HepG2 (cell line): ENCODE measurements around the gene TRIM4. TPM values are rescaled to one million over a fixed set of nuclear protein-coding genes. Genes with fewer than 3 reads are reported as not detected.
"Not testable (repeated sequence)": the region's sequence is repeated elsewhere in the genome, so short reads cannot be mapped to it uniquely, and the experiment has no call there.

Source experiments
- ATAC-seq: fragments of 200-7000 bp; cut with Tn5 transposase; 3 replicates; pipeline ENCODE4 v1.9.1; 2020; ENCODE audit warnings: mild to moderate bottlenecking, moderate library complexity
- BruUV-seq: library from RNA; stranded (reverse); fragments of 400-500 nt; replicated peaks from 2 replicates; lab custom pipeline; 2021; lab: Mats Ljungman, UMichigan
- CTCF ChIA-PET: fragments of 300-600 bp; formaldehyde crosslinking; extraction: SDS; loops from one replicate; lab custom pipeline; 2021; ENCODE audit warnings: low total read pairs, inconsistent platforms, low intra/inter-chr PET ratio; lab: Yijun Ruan, JAX
- POLR2A ChIA-PET: fragments of 350-600 bp; sonication (Branson Sonifier 250); formaldehyde crosslinking; loops from one replicate; lab custom pipeline; 2020; ENCODE audit warnings: antibody characterized with exemption, inconsistent platforms; lab: Yijun Ruan, JAX
- DNase-seq: peaks from one replicate; pipeline ENCODE4 v3.0.0-alpha.2; 2015; ENCODE audit warnings: low spot score
- FAIRE-seq: peaks from 3 replicates; lab custom pipeline; 2011; peaks lifted over from hg19 to GRCh38; lab: Jason Lieb, UNC
- H2AFZ ChIP-seq: one replicate; pipeline ENCODE4 v1.6.1; 2011; ENCODE audit warnings: low read length, inconsistent platforms
- H3K27ac ChIP-seq: fragments of 300-600 bp; 3 replicates; pipeline ENCODE4 v1.8.0; 2011; ENCODE audit warnings: mixed run types, mild to moderate bottlenecking, mixed read lengths, low read length, inconsistent platforms; ENCODE audit not compliant: insufficient read depth; ENCODE audit errors: extremely low read length
- H3K27me3 ChIP-seq, 2 experiments: fragments of 200-600 bp in 1 of 2; 2 replicates in 1 of 2; 3 replicates in 1 of 2; pipeline versions ENCODE4 v1.6.0 to v1.8.0; 2011; ENCODE audit warnings: low read length in 2 of 2, mild to moderate bottlenecking in 2 of 2, moderate library complexity in 2 of 2, inconsistent platforms in 1 of 2; ENCODE audit not compliant: insufficient read depth in 2 of 2, control insufficient read depth in 1 of 2
- H3K36me3 ChIP-seq, 2 experiments: fragments of 200-600 bp in 1 of 2; replicated peaks in 1 of 2; 2 replicates in 1 of 2; 3 replicates in 1 of 2; pipeline versions ENCODE4 v1.5.1 to v1.8.0; 2011; ENCODE audit warnings: low read length in 2 of 2, inconsistent platforms in 1 of 2; ENCODE audit not compliant: insufficient read depth in 2 of 2, control insufficient read depth in 1 of 2
- H3K4me1 ChIP-seq: 2 replicates; pipeline ENCODE4 v1.5.1; 2012; ENCODE audit warnings: low read length, inconsistent platforms; ENCODE audit not compliant: insufficient read depth
- H3K4me2 ChIP-seq: 2 replicates; pipeline ENCODE4 v1.6.0; 2011; ENCODE audit warnings: low read depth, low read length, inconsistent platforms
- H3K4me3 ChIP-seq, 3 experiments: fragments of 200-600 bp in 1 of 3; sonication (generic), shearing (Covaris generic) in 1 of 3; replicated peaks in 1 of 3; 2 replicates each; pipeline ENCODE4 v1.5.1; 2011 to 2016; ENCODE audit warnings: low read length in 3 of 3, inconsistent platforms in 2 of 3, low read depth in 2 of 3, mild to moderate bottlenecking in 2 of 3, control low read depth in 1 of 3, mixed read lengths in 1 of 3; ENCODE audit not compliant: insufficient read depth in 1 of 3
- H3K79me2 ChIP-seq: one replicate; pipeline ENCODE4 v1.6.1; 2011; ENCODE audit warnings: low read length, inconsistent platforms; ENCODE audit not compliant: insufficient read depth
- H3K9ac ChIP-seq: 2 replicates; pipeline ENCODE4 v1.6.0; 2011; ENCODE audit warnings: mild to moderate bottlenecking, low read depth, low read length, inconsistent platforms; ENCODE audit not compliant: insufficient read depth
- H3K9me3 ChIP-seq: 2 replicates; pipeline ENCODE4 v1.5.1; 2012; ENCODE audit warnings: mild to moderate bottlenecking, low read length
- H4K20me1 ChIP-seq: 2 replicates; pipeline ENCODE4 v1.6.0; 2011; ENCODE audit warnings: inconsistent platforms, mild to moderate bottlenecking, low read length, moderate library complexity; ENCODE audit not compliant: insufficient read depth
- ATF4 ChIP-seq, 2 experiments: fragments of 450-650 bp in 1 of 2; sonication (generic) in 1 of 2; formaldehyde crosslinking; IDR thresholded peaks; 2 replicates each; pipeline versions ENCODE4 v1.5.0 to v1.8.0; 2020 to 2022; ENCODE audit warnings: mild to moderate bottlenecking in 1 of 2, missing genetic modification reagents in 1 of 2
- CEBPB ChIP-seq: IDR thresholded peaks from 2 replicates; pipeline ENCODE4 v1.6.1; 2011; ENCODE audit warnings: low read depth, low read length, improper control_type of control experiment, borderline replicate concordance
- CEBPG ChIP-seq: IDR thresholded peaks from 2 replicates; pipeline ENCODE4 v1.6.1; 2016
- GPN1 ChIP-seq: sonication (generic); formaldehyde crosslinking; IDR thresholded peaks from 2 replicates; pipeline ENCODE4 v1.5.1; 2020; ENCODE audit warnings: missing genetic modification reagents, borderline replicate concordance
- WGBS: methylation state at CpG from one replicate; pipeline ENCODE4 v1.1.6; 2017; ENCODE audit warnings: low lambda C conversion rate; 5-methylcytosine and 5-hydroxymethylcytosine counted together
- in situ Hi-C: cut with HindIII; loops from 2 replicates; pipeline ENCODE4 v1.10.0; 2017; ENCODE audit warnings: low pct_unique_long_range_greater_than_20kb; ENCODE audit not compliant: extremely low pct_ligation_motif_present
- intact Hi-C: fragments of 100-400 bp; cut with micrococcal nuclease; formaldehyde crosslinking; loops from one replicate; pipeline ENCODE4 v1.10.0; 2022; ENCODE audit not compliant: unreplicated experiment
- polyA plus RNA-seq, 8 experiments: library from polyadenylated mRNA; depleted of rRNA in 3 of 8; stranded (reverse) in 7 of 8; unstranded in 1 of 8; fragments of >200 nt; fragmentation: Illumina TruSeq in 4 of 8; extraction: Trizol in 4 of 8; gene quantifications; 2 replicates each; pipeline versions ENCODE4 v1.2.1 to v1.2.3, GENCODE V29; 2011 to 2016; ENCODE audit warnings: low read depth in 4 of 8, missing spikeins in 1 of 8, mixed read lengths in 1 of 8; ENCODE audit not compliant: insufficient read depth in 1 of 8
- total RNA-seq, 5 experiments: library from RNA; depleted of rRNA; stranded (reverse); fragments of >200 nt; fragmentation: Illumina TruSeq; extraction: Trizol; gene quantifications; 2 replicates each; pipeline ENCODE4 v1.2.3, GENCODE V29; 2016; ENCODE audit warnings: low read depth in 1 of 5

The TRIM4 gene
- total and polyA plus RNA-seq, 2 of the 13 experiments (the other 11 are each of a cell fraction or from before 2014, with no cell fraction given), result 17.6 to 21.7 TPM

GRCh38 chr7:99953649-99954048 lies 34.3 kb upstream of the TRIM4 start:
- no TSS peak for BruUV-seq
- ChIA-PET POLR2A (interaction anchor here (3.0 kb wide), 1 partner anchor 22 kb away, joined by 16 read pairs; the partner anchor contains the start of gene AZGP1), CTCF (no interaction called here)
- TF ChIP-seq GPN1 (no peak), ATF4 (CRISPR knock-in tag; IDR thresholded peaks at IDR 0.05) (peak in 1 of 2 experiments; percentile 93; a peak in 2 of 4 replicates), CEBPG (CRISPR knock-in tag) (peak; percentile 18; the same call in 1 of the 2 replicates), CEBPB (peak; percentile 79; the same call in 1 of the 2 replicates)
- Histone ChIP-seq H4K20me1 (no peaks in the 10 kb centered on the region), H3K4me2 (no peak overlapping the region), H3K27me3 (no peaks in the 10 kb centered on the region), H3K9me3 (peaks cover 11% of the 10 kb centered on the region), H3K9ac (no peak overlapping the region), H3K4me1 (peaks cover 20% of the 10 kb centered on the region; the same call in 1 of the 2 replicates), H3K79me2 (no peaks in the 10 kb centered on the region), H3K4me3 (no peak overlapping the region), H3K36me3 (no peaks in the 10 kb centered on the region), H2AFZ (no peak overlapping the region), H3K27ac (no peak overlapping the region)
- FAIRE-seq (no peak), DNase-seq (no peak), ATAC-seq (no peak)
- 57% methylated on average over 3 of the region's 3 CpGs for WGBS
- intact Hi-C loops, result no loop called here
- in situ Hi-C loops, result no loop called here

GRCh38 chr7:99952649-99953048 lies 33.3 kb upstream of the TRIM4 start:
- H3K79me2 ChIP-seq, H3K4me2 ChIP-seq, in situ Hi-C loops, H3K27ac ChIP-seq, intact Hi-C loops, H3K9ac ChIP-seq, DNase-seq, H3K27me3 ChIP-seq, H3K36me3 ChIP-seq, H4K20me1 ChIP-seq, H3K4me3 ChIP-seq, BruUV-seq, H2AFZ ChIP-seq, FAIRE-seq, ATAC-seq, CTCF ChIA-PET: not testable (repeated sequence)
- Histone ChIP-seq H3K4me1 (peaks cover 20% of the 10 kb centered on the region; the same call in 1 of the 2 replicates), H3K9me3 (peaks cover 11% of the 10 kb centered on the region)
- POLR2A ChIA-PET, result interaction anchor here (1.8 kb wide), 1 partner anchor 23 kb away, joined by 6 read pairs; the partner anchor contains the start of gene AZGP1
- WGBS, result 17% methylated on average over 4 of the region's 4 CpGs
